K562 (cell line): Measurements from ENCODE around the gene CHST14.

Experiments
- ATF7 ChIP-seq: fragments of 450-650 bp; IDR thresholded peaks from 2 replicates; pipeline ENCODE4 v1.7.1; 2014; ENCODE audit warnings: mild to moderate bottlenecking, moderate library complexity
- CBX5 ChIP-seq: IDR thresholded peaks from 2 replicates; pipeline ENCODE4 v1.6.1; 2014; ENCODE audit warnings: low read depth, borderline replicate concordance
- CTCF ChIP-seq, 3 experiments: IDR thresholded peaks in 2 of 3; conservative IDR thresholded peaks in 1 of 3; 2 replicates each; pipeline ENCODE4 v1.5.1; 2011 to 2012; ENCODE audit warnings: low read length in 3 of 3, mild to moderate bottlenecking in 3 of 3, control low read depth in 2 of 3, improper control_type of control experiment in 1 of 3, inconsistent platforms in 1 of 3, low read depth in 1 of 3, mixed read lengths in 1 of 3, moderate library complexity in 1 of 3; ENCODE audit not compliant: insufficient read depth in 2 of 3
- EZH2 ChIP-seq: IDR thresholded peaks from 2 replicates; pipeline ENCODE4 v1.6.1; 2012; ENCODE audit warnings: low read depth, mild to moderate bottlenecking, inconsistent platforms, low read length, borderline replicate concordance
- GATAD2B ChIP-seq: fragments of 450-650 bp; IDR thresholded peaks from 2 replicates; pipeline ENCODE4 v1.6.1; 2017; ENCODE audit warnings: mild to moderate bottlenecking, borderline replicate concordance
- HOMEZ ChIP-seq: fragments of 250-450 bp; sonication (Bioruptor Pico); IDR thresholded peaks from 2 replicates; pipeline ENCODE4 v1.4.0; 2020; ENCODE audit warnings: mild to moderate bottlenecking, moderate library complexity
- MEF2D ChIP-seq: conservative IDR thresholded peaks from 2 replicates; pipeline ENCODE4 v1.6.1; 2016; ENCODE audit warnings: low read depth, missing genetic modification characterization, missing compliant biosample characterization
- NBN ChIP-seq: fragments of 450-650 bp; IDR thresholded peaks from 2 replicates; pipeline ENCODE4 v1.6.1; 2016; ENCODE audit warnings: low read depth, mild to moderate bottlenecking
- POLR2A ChIP-seq: fragments of 450-650 bp; conservative IDR thresholded peaks from 2 replicates; pipeline ENCODE4 v1.6.1; 2016
- POLR2AphosphoS5 ChIP-seq: IDR thresholded peaks from 2 replicates; pipeline ENCODE4 v1.6.1; 2011; ENCODE audit warnings: mild to moderate bottlenecking, low read depth, low read length, moderate library complexity; ENCODE audit not compliant: control insufficient read depth, insufficient read depth
- REST ChIP-seq, 2 experiments: fragments of 450-650 bp; formaldehyde crosslinking in 1 of 2; IDR thresholded peaks; 2 replicates each; pipeline versions ENCODE4 v1.4.0 to v1.6.1; 2014 to 2020; ENCODE audit warnings: mild to moderate bottlenecking in 2 of 2, borderline replicate concordance in 1 of 2, low read depth in 1 of 2
- SIN3A ChIP-seq, 2 experiments: fragments of 150-350 bp in 1 of 2; IDR thresholded peaks; 2 replicates each; pipeline ENCODE4 v1.6.1; 2011 to 2016; ENCODE audit warnings: borderline replicate concordance in 2 of 2, low read depth in 2 of 2, low read length in 2 of 2, mild to moderate bottlenecking in 2 of 2, moderate library complexity in 2 of 2; ENCODE audit not compliant: control insufficient read depth in 1 of 2
- SRF ChIP-seq, 2 experiments: fragments of 250-450, 450-650 bp in 1 of 2; sonication (Bioruptor Pico) in 1 of 2; sonication (generic) in 1 of 2; formaldehyde crosslinking; IDR thresholded peaks; 2 replicates each; pipeline versions ENCODE4 v1.5.0 to v1.5.1; 2020 to 2022; ENCODE audit warnings: mild to moderate bottlenecking in 1 of 2, missing genetic modification reagents in 1 of 2
- TRIM28 ChIP-seq: fragments of 450-650 bp; IDR thresholded peaks from 2 replicates; pipeline ENCODE4 v1.6.1; 2017

DNA sequence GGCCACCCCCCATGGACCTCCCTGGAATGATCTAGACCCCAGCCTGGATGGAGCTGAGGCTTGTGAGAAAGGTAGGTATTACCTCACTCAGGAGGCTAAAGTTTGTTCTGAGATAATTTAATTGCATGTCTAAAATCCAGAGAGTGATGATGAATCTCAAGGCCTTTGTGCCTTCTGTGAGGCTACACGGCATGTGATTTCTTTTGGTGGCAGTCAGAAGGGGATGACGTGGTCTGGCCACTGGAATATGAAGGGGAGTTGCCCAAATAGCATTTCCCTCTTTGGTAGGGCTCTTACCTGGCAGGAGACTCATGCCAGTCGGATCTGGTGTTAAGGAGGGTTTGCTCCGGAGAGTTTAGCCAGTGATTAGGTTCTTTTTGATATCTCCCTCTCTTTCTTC is 27.5 kb upstream of the CHST14 start:
- TF ChIP-seq EZH2 (no peak), HOMEZ (CRISPR knock-in tag) (no peak), MEF2D (tag) (no peak), POLR2A (no peak), NBN (no peak), SIN3A (IDR thresholded peaks at IDR 0.05; ENCODE audit: borderline replicate concordance in 2 of 2, control insufficient read depth in 1 of 2, low read depth in 2 of 2, low read length in 2 of 2) (no peak), ATF7 (no peak), TRIM28 (no peak), REST (IDR thresholded peaks at IDR 0.05; ENCODE audit: borderline replicate concordance) (no peak), REST (CRISPR knock-in tag; IDR thresholded peaks at IDR 0.05; ENCODE audit: low read depth) (no peak), SRF (CRISPR knock-in tag; IDR thresholded peaks at IDR 0.05) (no peak), CTCF (IDR thresholded peaks at IDR 0.05 in 2 of 3, conservative IDR thresholded peaks at IDR 0.05 in 1 of 3; ENCODE audit: insufficient read depth in 2 of 3, low read depth in 1 of 3, low read length in 3 of 3) (no peak), POLR2AphosphoS5 (no peak), CBX5 (no peak), GATAD2B (no peak)
